ENCODE data around the gene DDIAS. TPM values are rescaled to one million over a fixed set of nuclear protein-coding genes. Genes with fewer than 3 reads are reported as not detected.

Gene DDIAS
- total and polyA plus RNA-seq, 2 donors, result 0.84 to 7.8 TPM

GRCh38 chr11:82975882-82976281 is 74.3 kb downstream of the DDIAS start:
- H3K4me1 ChIP-seq (ENCODE audit: insufficient read depth), result no peaks in the 10 kb centered on the region
- DNase-seq (ENCODE audit: extremely low spot score), result no peak
- no peaks in the 10 kb centered on the region for H3K36me3 ChIP-seq (ENCODE audit: insufficient read depth)
- no peak overlapping the region for H3K4me3 ChIP-seq (ENCODE audit: low read depth, low read length)
- no peak overlapping the region for H3K27ac ChIP-seq (ENCODE audit: low read depth)

GRCh38 chr11:82976786-82977185 is 75.2 kb downstream of the DDIAS start:
- peaks cover 1% of the 10 kb centered on the region for H3K36me3 ChIP-seq (ENCODE audit: insufficient read depth)
- H3K4me3 ChIP-seq (ENCODE audit: low read depth, low read length), result no peak overlapping the region
- DNase-seq (ENCODE audit: extremely low spot score), result no peak
- H3K4me1 ChIP-seq (ENCODE audit: insufficient read depth), result no peaks in the 10 kb centered on the region
- H3K27ac ChIP-seq (ENCODE audit: low read depth), result no peak overlapping the region

- no peak for DNase-seq (ENCODE audit: extremely low spot score)
- peaks cover 3% of the 10 kb centered on the region for H3K36me3 ChIP-seq (ENCODE audit: insufficient read depth)
- WGBS, result 83% methylated on average over 6 of the region's 6 CpGs
- no peak overlapping the region for H3K4me3 ChIP-seq (ENCODE audit: low read depth, low read length)
- no peaks in the 10 kb centered on the region for H3K4me1 ChIP-seq (ENCODE audit: insufficient read depth)
- no peak overlapping the region for H3K27ac ChIP-seq (ENCODE audit: low read depth)
These were observed 77.0 kb downstream of the DDIAS start for GRCh38 chr11:82978422-82979099.

- H3K27ac ChIP-seq (ENCODE audit: low read depth), result no peak overlapping the region
- no peaks in the 10 kb centered on the region for H3K4me1 ChIP-seq (ENCODE audit: insufficient read depth)
- no peak for DNase-seq (ENCODE audit: extremely low spot score)
- H3K4me3 ChIP-seq (ENCODE audit: low read depth, low read length), result no peak overlapping the region
- H3K36me3 ChIP-seq (ENCODE audit: insufficient read depth), result peaks cover 3% of the 10 kb centered on the region
These were observed 78.3 kb downstream of the DDIAS start for GRCh38 chr11:82979824-82980223.

DNA sequence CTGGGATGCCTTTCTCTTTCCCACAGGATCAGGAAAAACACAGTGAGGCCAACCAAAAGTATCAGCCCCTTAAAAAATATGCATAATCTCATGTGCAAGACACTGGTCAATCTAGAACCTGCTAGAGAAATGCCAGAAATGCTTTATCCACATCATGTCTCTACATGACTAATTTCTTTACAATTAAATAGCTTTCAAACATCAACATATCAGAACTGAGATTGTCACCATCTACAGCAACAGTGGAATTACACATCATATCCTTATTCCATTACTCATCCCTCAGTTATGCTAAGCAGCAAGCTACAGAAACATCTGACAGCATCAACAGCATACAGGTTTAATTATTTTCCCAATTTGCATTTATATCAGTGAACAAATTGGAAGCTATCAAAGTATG is 78.8 kb downstream of the DDIAS start:
- no peak overlapping the region for H3K4me3 ChIP-seq (ENCODE audit: low read depth, low read length)
- peaks cover 3% of the 10 kb centered on the region for H3K36me3 ChIP-seq (ENCODE audit: insufficient read depth)
- H3K27ac ChIP-seq (ENCODE audit: low read depth), result no peak overlapping the region
- H3K4me1 ChIP-seq (ENCODE audit: insufficient read depth), result no peaks in the 10 kb centered on the region
- DNase-seq (ENCODE audit: extremely low spot score), result no peak

DNA sequence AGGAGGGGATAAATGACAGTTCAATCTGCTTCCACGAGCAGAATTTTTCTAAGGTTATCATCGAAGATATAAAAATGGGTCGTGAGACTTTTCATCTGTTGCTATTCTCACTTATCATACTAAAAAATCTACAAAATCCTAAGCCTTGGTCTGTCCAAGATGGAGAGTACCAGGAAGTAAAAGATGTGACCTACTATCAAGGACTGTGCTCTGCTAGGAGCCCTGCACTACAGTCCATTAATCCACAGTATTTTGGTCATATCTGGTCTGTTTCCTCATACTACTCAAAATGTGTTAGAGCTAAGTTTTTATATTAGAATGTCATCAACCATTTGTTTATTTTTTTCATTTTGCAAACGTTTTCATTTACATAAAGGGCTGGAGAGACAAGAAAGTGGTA is 79.4 kb downstream of the DDIAS start:
- Histone ChIP-seq H3K4me3 (ENCODE audit: low read depth, low read length) (no peak overlapping the region), H3K27ac (ENCODE audit: low read depth) (no peak overlapping the region), H3K36me3 (ENCODE audit: insufficient read depth) (peaks cover 3% of the 10 kb centered on the region), H3K4me1 (ENCODE audit: insufficient read depth) (no peaks in the 10 kb centered on the region)
- 79% methylated on average over 4 of the region's 4 CpGs for WGBS
- DNase-seq (ENCODE audit: extremely low spot score), result no peak

DNA sequence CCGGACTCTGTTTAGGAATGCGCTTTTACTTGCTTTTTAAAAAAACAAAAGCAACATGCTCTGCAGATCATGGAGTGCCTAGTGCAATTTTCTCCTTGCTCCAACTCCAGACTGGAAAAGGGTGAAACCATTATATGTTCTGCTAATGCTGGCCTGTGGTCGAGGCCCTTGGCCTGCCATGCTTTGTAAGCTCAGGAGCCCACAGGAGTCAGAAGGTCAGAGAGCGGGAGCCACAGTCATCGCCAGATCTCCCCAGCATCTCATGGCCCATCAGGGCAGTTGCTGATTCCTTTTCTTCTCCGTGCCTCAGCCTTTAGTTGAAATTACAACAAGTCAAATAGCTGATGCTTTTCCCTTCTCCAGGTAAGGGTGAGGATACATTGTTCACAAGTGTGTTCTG is 80.3 kb downstream of the DDIAS start:
- WGBS, result 94% methylated on average over 6 of the region's 6 CpGs
- no peak overlapping the region for H3K4me3 ChIP-seq (ENCODE audit: low read depth, low read length)
- no peak for DNase-seq (ENCODE audit: extremely low spot score)
- H3K27ac ChIP-seq (ENCODE audit: low read depth), result no peak overlapping the region
- no peaks in the 10 kb centered on the region for H3K4me1 ChIP-seq (ENCODE audit: insufficient read depth)
- H3K36me3 ChIP-seq (ENCODE audit: insufficient read depth), result peaks cover 3% of the 10 kb centered on the region

Other genes starting within 250 kb of the DDIAS start
- 3.3 TPM for gene FAM181B, start 167.9 kb upstream of the DDIAS start, total RNA-seq
- gene FAM181B, start 167.9 kb upstream of the DDIAS start, polyA plus RNA-seq, result 1.7 TPM
- gene PRCP, start 1.3 kb upstream of the DDIAS start, total RNA-seq, result 173 TPM
- gene PRCP, start 1.3 kb upstream of the DDIAS start, polyA plus RNA-seq, result 67.7 TPM
- 34.2 TPM for gene RAB30, start 170.2 kb downstream of the DDIAS start, total RNA-seq
- gene RAB30, start 170.2 kb downstream of the DDIAS start, polyA plus RNA-seq, result 12.0 TPM

All from urinary bladder (tissue), 4 donors.